NCI-H1694 (cell line): Measurements from ENCODE around the gene C1QTNF6.
"Not testable (repeated sequence)": the region's sequence is repeated elsewhere in the genome, so short reads cannot be mapped to it uniquely, and the experiment has no call there.

Source experiments
- DNase-seq: peaks from one replicate; lab custom pipeline; 2025; lab: John Stamatoyannopoulos, UW

The C1QTNF6 gene

GRCh38 chr22:37187891-37188761 lies at the start of gene C1QTNF6:
C1QTNF6 (minus strand) TSS chr22:37188247; CDS start chr22:37188213, 34 bp downstream.
- no peak for DNase-seq

GRCh38 chr22:37235897-37236607 lies 48.0 kb upstream of the C1QTNF6 start:
- DNase-seq, result no peak

GRCh38 chr22:37234736-37235711 lies 47.0 kb upstream of the C1QTNF6 start:
- no peak for DNase-seq

GRCh38 chr22:37233751-37234631 lies 45.9 kb upstream of the C1QTNF6 start:
- DNase-seq, result no peak

DNA sequence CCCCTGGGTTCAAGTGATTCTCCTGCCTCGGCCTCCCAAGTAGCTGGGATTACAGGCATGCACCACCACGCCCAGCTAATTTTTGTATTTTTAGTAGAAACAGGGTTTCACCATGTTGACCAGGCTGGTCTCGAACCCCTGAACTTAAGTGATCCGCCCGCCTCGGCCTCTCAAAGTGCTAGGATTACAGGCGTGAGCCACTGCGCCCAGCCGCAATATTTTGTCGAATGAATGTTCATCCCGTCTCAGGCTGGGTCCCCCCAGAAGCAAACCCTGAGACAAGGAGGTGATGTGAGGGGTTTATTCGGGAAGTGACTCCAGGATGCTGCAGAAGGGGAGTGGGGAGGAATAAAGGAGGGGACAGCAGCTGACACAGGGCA lies 45.3 kb upstream of the C1QTNF6 start:
- not testable (repeated sequence) for DNase-seq

GRCh38 chr22:37232140-37232998 lies 44.3 kb upstream of the C1QTNF6 start:
- DNase-seq, result no peak

DNA sequence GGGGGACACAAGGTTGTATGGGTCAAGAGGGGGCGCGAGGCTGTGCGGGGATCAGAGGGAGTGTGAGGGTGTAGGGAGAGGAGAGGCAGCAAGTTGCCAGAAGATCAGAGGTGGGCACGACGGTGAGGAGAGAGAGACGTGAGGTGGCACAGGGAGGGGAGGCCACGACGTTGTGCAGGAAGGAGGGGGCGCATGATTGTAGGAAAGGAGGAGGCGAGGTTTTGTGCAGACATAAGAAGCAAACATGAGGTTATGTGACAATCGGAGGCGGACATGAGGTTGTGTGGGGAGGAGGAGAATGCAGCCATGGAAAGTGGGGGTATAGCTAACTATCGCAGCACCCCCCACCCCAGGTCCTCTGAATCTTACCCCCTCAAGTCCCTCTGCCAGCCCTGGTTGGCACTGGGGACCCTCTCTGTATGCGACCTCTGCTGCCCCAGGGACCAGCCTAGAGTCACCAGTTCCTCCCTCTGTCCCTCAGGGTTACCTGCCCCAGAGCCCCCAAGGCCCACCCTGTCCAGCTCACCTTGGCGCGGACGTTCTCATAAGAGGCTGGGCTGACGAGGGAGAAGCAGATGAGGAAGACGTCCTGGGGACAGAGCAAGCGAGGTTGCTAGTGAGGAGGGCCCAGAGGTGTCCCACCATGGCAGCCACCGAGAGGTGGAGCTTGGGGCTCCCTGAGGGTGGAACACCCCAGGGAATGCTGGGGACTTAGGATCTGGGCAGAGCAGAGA lies 43.5 kb upstream of the C1QTNF6 start:
- DNase-seq, result no peak

DNA sequence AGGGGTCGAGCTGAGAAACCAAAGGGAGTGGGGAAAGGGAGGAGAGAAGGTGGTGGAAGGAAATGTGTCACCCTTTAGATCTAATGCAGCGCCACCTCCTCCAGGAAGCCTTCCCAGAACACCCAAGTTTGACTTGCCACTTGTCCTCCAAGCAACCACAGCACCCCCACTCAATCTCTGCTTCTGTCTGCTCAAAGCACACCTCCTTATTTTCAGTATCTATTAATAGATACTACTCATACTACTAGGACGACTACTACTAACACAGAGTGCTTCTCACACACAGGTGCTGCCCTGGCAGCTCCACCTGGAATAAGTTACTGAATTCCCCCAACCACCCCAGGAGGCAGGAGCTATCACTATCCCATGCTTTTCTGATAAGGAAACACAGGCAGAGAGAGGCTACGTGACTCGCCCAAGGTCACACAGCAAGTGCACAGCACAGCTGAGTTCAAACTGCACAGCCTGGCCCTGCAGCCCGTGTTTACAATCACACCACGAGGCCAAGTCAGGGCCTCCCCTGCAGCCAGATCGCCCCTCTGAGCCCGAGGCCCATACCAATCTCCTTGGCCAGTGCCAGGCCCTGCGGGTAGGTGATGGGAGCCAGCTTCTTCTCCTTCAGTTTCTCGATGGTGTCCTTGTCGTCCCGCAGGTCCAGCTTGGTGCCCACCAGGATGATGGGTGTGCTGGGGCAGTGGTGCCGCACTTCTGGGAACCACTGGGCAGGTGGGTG lies 42.8 kb upstream of the C1QTNF6 start:
- no peak for DNase-seq

DNA sequence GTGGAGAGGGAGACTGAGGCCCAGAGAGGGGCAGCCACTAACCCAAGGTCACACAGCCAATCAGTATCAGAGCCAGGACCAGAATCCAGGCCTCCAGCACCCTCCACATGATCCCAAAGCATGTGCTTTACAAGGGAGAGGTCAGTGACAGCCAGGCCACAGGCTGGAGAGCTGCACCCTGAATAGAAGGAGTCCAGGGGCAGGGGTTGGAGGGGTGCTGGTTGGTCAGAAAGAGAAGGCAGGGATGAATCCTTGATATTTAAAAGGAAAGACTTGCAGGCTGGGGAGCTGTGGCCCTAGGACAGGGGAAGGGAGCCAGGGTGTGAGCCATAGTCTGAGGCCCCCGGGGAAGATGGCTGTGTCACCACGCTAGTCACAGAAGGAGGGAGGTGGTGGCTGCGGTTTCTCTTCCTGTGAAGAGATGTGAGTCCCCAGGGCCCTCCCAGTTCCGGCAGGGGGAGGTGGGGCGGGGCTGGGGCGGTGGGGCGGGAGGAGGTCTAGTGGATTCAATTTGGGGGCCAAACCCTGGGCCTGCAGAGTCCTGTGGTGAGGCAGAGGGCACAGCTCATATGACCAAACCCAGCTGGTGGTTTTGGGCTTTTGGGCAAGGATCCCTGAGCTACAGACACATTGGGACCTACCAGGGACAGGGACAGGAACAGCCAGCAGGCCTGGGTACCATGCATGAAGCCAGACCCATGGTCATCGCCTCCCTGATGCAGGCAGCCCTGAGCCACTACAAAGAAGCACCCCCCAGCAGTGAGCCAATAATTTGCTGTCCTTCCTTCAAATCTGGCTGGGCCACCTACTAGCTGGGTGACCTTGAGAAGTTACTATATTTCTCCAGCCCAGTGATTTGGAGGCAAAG lies 42.0 kb upstream of the C1QTNF6 start:
- no peak for DNase-seq

DNA sequence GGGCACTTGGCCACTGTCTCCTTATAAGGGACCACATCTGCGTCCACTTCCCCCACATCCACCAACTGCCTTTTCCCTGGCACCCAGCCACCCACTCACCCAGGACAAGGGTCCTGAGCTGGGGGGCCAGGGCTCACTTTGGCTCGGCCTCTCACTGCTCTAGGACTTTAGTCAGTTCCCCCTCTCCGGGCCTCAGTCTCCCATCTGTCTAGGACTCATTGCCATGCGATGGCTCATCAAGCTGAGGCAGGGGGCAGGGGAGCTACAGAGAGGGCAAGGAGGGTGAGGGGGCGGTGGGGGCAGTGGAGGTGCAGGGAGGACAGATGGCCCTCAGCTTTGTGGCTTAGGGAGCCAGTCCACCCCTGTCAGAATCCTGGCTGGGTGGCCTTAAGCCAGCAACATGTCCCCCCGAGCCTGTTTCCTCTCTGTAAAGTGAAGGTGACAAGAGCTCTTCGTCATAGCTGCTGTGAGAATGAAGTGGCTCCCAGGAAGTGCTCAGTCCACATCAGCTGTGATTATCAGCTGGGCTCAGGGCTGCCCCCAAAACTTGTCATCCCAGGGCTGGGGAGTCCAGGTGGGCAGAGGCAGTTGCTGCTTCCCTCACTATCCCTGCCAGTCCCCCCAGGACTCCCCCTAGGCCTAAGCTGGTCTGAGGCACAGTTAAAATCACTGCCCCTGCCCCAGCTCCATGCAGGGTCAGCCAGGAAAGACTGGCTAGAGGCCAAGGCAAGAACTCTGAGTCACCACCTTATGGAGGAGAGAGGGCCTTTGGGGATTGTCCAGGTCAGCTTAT lies 41.2 kb upstream of the C1QTNF6 start:
- no peak for DNase-seq

DNA sequence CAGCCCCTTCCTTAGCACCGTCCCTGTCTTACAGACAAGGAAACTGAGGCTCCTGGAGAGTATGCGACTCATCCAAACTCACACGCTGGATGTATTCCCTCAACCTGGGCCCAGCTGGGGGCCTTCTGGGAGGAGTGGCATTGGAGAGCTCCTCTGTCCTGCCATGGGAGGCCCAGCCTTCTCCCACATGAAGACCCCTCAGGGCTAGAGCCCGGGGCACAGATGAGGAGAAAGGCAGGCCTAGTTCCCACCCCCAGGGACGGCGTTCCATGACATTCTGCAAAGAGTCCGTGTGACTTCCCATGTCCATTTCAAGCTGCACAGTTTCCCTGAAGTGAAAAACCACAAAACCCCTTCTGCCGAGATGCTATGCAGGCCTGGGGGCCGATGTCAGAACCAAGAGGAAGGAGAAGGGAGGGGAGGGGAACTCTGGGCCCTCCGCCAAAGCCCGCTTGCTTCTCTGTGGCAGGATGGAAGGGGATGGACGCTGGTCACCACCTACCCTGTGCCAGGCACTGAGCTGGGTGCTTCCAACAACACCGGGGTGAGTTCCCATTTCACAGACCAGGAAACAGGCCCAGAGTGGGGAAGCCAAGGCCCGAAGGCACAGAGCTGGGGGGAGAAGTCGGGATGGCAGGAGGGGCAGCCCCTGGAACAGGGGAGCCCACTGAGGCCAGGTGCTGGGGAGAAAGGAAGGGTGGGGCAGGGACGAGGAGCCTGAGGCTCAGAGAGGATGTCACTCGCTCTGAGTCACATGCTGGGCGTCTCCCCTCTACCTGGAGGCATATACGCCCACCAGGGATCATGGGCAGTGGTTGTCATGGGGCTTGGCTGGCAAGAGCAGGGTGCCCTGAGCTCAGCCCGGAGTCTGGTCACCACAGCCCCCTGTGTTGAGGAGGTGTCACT lies 40.3 kb upstream of the C1QTNF6 start:
- DNase-seq, result no peak

DNA sequence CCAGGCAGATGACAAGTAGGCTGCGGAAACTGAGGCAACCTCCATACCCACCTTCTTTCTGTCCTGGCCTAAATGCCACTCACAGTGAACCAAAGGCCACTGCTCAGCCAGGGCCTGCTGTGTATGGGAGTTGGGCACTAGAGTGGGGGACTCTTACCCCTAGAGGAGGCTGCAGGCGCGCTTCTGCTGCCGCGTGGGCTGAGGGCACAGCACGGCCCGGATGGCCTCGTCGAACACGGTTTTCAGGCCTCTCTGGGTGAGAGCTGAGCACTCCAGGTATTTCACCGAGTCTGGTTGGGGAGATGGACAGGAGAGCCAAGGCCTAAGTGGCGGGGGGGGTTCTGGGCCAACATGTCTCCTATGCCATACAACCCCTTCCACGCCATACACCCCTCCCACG lies 38.5 kb upstream of the C1QTNF6 start:
- DNase-seq, result no peak

- DNase-seq, result no peak
These were observed 38.0 kb upstream of the C1QTNF6 start for GRCh38 chr22:37226087-37226486.

DNA sequence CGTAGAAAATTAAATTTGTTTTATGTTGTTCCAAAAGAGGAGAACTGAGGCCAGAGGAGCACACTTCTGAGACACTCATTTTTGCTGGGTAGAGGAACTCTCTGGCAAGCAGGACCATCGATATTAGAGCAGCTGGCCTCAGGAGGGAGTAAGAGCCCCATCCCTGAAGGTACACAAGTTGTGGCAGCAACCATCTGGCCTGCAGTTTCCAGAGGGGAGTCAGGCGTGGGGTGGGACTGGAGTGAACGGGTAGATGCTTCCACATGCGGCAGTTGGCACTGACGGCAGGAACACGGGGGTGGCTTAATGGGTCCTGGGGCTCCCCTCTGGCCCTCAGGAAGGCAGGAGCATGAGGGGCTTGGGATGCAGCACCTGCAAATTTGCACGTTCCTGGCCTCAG lies 37.4 kb upstream of the C1QTNF6 start:
- DNase-seq, result peak; percentile 55

DNA sequence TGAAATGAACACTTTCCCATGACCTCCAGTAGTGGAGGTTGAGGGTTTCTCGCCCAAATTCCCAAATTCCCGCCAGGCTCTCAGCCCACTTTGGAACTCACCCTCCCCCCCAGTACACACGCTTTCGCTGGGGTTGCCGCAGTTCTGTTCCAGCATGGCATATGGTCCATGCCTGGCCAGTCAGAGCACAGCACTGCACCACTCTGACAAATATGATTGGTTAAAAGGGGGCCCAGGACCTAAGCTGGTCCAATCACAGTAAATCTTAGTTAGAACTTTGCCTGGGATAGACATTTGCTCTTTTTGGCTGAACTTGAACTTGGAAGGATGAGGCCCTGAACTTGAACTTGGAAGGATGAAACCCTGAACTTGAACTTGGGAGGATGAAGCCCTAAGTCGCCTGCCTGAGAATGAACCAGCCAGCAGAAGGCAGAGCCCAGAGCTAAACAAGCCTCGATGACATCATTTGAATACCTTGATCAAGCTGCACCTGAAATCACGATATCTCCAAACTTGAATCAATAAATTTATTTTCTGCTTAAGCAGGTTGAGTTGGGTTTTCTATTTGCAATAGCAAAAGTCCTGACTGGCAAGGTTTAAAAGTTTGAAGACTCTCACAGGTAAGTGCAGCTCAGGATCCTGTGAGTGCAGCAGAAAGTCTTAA lies 36.8 kb upstream of the C1QTNF6 start:
- DNase-seq, result no peak
